Neural progenitor cell (in vitro differentiated cells): Measurements from ENCODE around the gene CTLA4. TPM values are rescaled to one million over a fixed set of nuclear protein-coding genes. Genes with fewer than 3 reads are reported as not detected.

Experiments
- DNase-seq: peaks from one replicate; pipeline ENCODE4 v3.0.0-alpha.2; 2016; ENCODE audit warnings: low spot score
- H2AFZ ChIP-seq: fragments of 200-600 bp; sonication (generic); replicated peaks from 2 replicates; pipeline ENCODE4 v1.6.1; 2016; ENCODE audit warnings: antibody characterized with exemption
- H3F3A ChIP-seq: fragments of 200-600 bp; sonication (generic); 2 replicates; pipeline ENCODE4 v1.6.1; 2016; ENCODE audit warnings: antibody characterized with exemption, low read depth
- H3K27ac ChIP-seq: fragments of 200-600 bp; sonication (generic); 2 replicates; pipeline ENCODE4 v1.5.1; 2016; ENCODE audit warnings: mild to moderate bottlenecking
- H3K27me3 ChIP-seq: fragments of 200-600 bp; sonication (generic); 2 replicates; pipeline ENCODE4 v1.6.1; 2016; ENCODE audit warnings: mild to moderate bottlenecking, moderate library complexity
- H3K36me3 ChIP-seq: fragments of 200-600 bp; sonication (generic); 2 replicates; pipeline ENCODE4 v1.5.1; 2016
- H3K4me1 ChIP-seq: fragments of 200-600 bp; sonication (generic); 2 replicates; pipeline ENCODE4 v1.6.1; 2016; ENCODE audit warnings: mixed run types
- H3K4me2 ChIP-seq: fragments of 200-600 bp; sonication (generic); 2 replicates; pipeline ENCODE4 v1.6.1; 2016
- H3K4me3 ChIP-seq: fragments of 200-600 bp; sonication (generic); 2 replicates; pipeline ENCODE4 v1.5.1; 2016
- H3K79me2 ChIP-seq: fragments of 200-600 bp; sonication (generic); 2 replicates; pipeline ENCODE4 v1.6.1; 2016; ENCODE audit warnings: low read depth
- H3K9ac ChIP-seq: fragments of 200-600 bp; sonication (generic); 2 replicates; pipeline ENCODE4 v1.6.1; 2016
- H3K9me3 ChIP-seq: fragments of 200-600 bp; sonication (generic); 2 replicates; pipeline ENCODE4 v1.5.1; 2016; ENCODE audit warnings: low read depth
- H4K20me1 ChIP-seq: fragments of 200-600 bp; sonication (generic); 2 replicates; pipeline ENCODE4 v1.6.1; 2016; ENCODE audit warnings: low read depth
- H3K27ac Mint-ChIP-seq: 3 replicates; pipeline ENCODE4 v1.8.0; 2021; ENCODE audit warnings: mixed read lengths
- H3K27me3 Mint-ChIP-seq: 2 replicates; pipeline ENCODE4 v1.8.0; 2022; ENCODE audit warnings: low read depth, mild to moderate bottlenecking, inconsistent platforms, moderate library complexity, mixed read lengths; ENCODE audit not compliant: insufficient read depth
- H3K36me3 Mint-ChIP-seq: 3 replicates; pipeline ENCODE4 v1.8.0; 2021; ENCODE audit warnings: mixed read lengths
- H3K4me1 Mint-ChIP-seq: 3 replicates; pipeline ENCODE4 v1.8.0; 2021; ENCODE audit warnings: mixed read lengths
- H3K4me3 Mint-ChIP-seq: 3 replicates; pipeline ENCODE4 v1.8.0; 2021; ENCODE audit warnings: mild to moderate bottlenecking, moderate library complexity, mixed read lengths
- H3K9me3 Mint-ChIP-seq: 3 replicates; pipeline ENCODE4 v1.8.0; 2020; ENCODE audit warnings: mixed read lengths
- CTCF ChIP-seq: fragments of 200-600 bp; sonication (generic); IDR thresholded peaks from 2 replicates; pipeline ENCODE4 v1.5.1; 2017; ENCODE audit warnings: antibody characterized with exemption, mild to moderate bottlenecking
- EZH2 ChIP-seq: fragments of 200-600 bp; sonication (generic); IDR thresholded peaks from 2 replicates; pipeline ENCODE4 v1.6.1; 2017; ENCODE audit warnings: antibody characterized with exemption, mild to moderate bottlenecking, moderate library complexity
- EZH2phosphoT487 ChIP-seq: fragments of 200-600 bp; sonication (generic); IDR thresholded peaks from 2 replicates; pipeline ENCODE4 v1.6.1; 2017; ENCODE audit warnings: antibody characterized with exemption
- total RNA-seq: library from RNA; depleted of rRNA; stranded (reverse); fragments of >200 nt; gene quantifications from 2 replicates; pipeline ENCODE4 v1.2.3, GENCODE V29; 2015; ENCODE audit warnings: low replicate concordance

CTLA4 gene
- total RNA-seq, 1 donor from 2014 or later, result not detected

DNA sequence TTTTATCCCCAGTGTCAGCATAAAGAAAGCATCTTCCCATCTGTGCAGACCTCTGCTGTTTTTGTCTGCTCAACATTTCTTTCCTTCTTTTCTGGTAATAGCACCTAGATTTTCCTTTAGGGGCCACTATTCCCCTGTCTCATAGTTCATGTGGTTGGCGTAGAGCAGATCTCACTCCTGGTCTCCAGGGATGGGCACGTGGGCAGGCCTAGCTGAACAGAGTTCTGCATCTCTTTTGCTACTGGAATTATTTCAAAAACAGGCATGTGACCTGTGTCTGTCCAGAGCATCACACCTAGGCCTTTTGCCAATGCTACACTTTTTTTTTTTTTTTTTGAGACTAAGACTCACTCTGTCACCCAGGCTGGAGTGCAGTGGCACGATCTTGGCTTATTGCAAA is 51.3 kb downstream of the CTLA4 start:
- Histone ChIP-seq H4K20me1 (no peaks in the 10 kb centered on the region), H3K79me2 (no peaks in the 10 kb centered on the region), H3K27ac (no peak overlapping the region), H3F3A (no peaks in the 10 kb centered on the region), H3K9ac (no peak overlapping the region), H3K27me3 (no peaks in the 10 kb centered on the region), H2AFZ (peak overlapping the region; percentile 79), H3K4me2 (no peak overlapping the region), H3K36me3 (no peaks in the 10 kb centered on the region), H3K9me3 (no peaks in the 10 kb centered on the region), H3K4me1 (peaks cover 10% of the 10 kb centered on the region), H3K4me3 (no peak overlapping the region)
- peaks cover 11% of the 10 kb centered on the region for H3K4me1 Mint-ChIP-seq
- H3K27me3 Mint-ChIP-seq, result peaks cover 2% of the 10 kb centered on the region
- DNase-seq, result no peak
- TF ChIP-seq EZH2, result no peak
- TF ChIP-seq EZH2phosphoT487, result no peak
- no peak for TF ChIP-seq CTCF
- H3K4me3 Mint-ChIP-seq, result no peak overlapping the region
- H3K36me3 Mint-ChIP-seq, result no peaks in the 10 kb centered on the region
- H3K9me3 Mint-ChIP-seq, result no peaks in the 10 kb centered on the region
- no peak overlapping the region for H3K27ac Mint-ChIP-seq

Other genes starting within 250 kb of the CTLA4 start
- gene CD28, start 161.1 kb upstream of the CTLA4 start, total RNA-seq, result not detected in 2 replicates
- not detected in 2 replicates for gene ICOS, start 69.0 kb downstream of the CTLA4 start, total RNA-seq